Umbilical cord (tissue), 2 donors: ENCODE measurements around the gene SPAST. TPM values are rescaled to one million over a fixed set of nuclear protein-coding genes. Genes with fewer than 3 reads are reported as not detected.
"Not testable (repeated sequence)": the region's sequence is repeated elsewhere in the genome, so short reads cannot be mapped to it uniquely, and the experiment has no call there.

Experiments used
- DNase-seq: peaks from one replicate; pipeline ENCODE4 v3.0.0-alpha.2; 2015; ENCODE audit warnings: low spot score
- total RNA-seq: library from RNA; depleted of rRNA; stranded (reverse); fragments of >200 nt; gene quantifications from one replicate; pipeline ENCODE4 v1.2.3, GENCODE V29; 2014; ENCODE audit warnings: low replicate concordance; ENCODE audit not compliant: insufficient read depth

SPAST gene, protein sequence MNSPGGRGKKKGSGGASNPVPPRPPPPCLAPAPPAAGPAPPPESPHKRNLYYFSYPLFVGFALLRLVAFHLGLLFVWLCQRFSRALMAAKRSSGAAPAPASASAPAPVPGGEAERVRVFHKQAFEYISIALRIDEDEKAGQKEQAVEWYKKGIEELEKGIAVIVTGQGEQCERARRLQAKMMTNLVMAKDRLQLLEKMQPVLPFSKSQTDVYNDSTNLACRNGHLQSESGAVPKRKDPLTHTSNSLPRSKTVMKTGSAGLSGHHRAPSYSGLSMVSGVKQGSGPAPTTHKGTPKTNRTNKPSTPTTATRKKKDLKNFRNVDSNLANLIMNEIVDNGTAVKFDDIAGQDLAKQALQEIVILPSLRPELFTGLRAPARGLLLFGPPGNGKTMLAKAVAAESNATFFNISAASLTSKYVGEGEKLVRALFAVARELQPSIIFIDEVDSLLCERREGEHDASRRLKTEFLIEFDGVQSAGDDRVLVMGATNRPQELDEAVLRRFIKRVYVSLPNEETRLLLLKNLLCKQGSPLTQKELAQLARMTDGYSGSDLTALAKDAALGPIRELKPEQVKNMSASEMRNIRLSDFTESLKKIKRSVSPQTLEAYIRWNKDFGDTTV
- 40.2 TPM for total RNA-seq

GRCh38 chr2:32063310-32064020, at the start of gene SPAST:
Gene SPAST, plus strand, starts transcription at chr2:32063556. Its CDS starts 276 bp downstream, at chr2:32063832.
- peak; percentile 98 for DNase-seq

GRCh38 chr2:32018789-32019482, 44.4 kb upstream of the SPAST start:
- DNase-seq = not testable (repeated sequence)

DNA sequence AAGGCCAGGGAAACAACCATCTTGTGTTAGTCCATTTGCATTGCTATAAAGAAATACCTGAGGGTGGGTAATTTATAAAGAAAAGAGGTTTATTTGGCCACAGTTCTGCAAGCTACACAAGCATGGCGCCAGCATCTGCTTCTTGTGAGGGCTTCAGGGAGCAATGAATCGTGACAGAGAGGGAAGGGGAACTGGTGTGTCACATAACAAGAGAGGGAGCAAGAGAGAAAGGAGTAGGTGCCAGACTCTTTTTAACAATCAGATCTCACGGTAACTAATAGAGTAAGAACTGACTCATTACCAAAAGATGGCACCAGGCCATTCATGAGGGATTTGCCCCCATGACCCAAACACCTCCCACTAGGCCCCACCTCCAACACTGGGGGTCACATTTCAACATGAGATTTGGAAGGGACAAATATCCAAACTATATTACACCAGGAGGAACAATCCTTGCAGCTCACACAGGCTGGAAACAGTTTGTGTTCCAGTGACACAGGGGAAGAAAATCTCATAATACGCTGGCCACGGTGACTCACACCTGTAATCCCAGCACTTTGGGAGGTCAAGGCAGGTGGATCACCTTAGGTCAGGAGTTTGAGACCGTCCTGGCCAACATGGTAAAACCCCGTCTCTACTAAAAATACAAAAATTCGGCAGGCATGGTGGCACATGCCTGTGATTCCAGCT, 29.0 kb upstream of the SPAST start:
- DNase-seq = not testable (repeated sequence)

- DNase-seq = peak; percentile 96
These were observed 23.7 kb upstream of the SPAST start, which contains the start of gene DPY30 for GRCh38 chr2:32039447-32040219. Gene DPY30, minus strand, starts transcription at chr2:32039805. Its CDS starts 349 bp downstream, at chr2:32039456.

DNA sequence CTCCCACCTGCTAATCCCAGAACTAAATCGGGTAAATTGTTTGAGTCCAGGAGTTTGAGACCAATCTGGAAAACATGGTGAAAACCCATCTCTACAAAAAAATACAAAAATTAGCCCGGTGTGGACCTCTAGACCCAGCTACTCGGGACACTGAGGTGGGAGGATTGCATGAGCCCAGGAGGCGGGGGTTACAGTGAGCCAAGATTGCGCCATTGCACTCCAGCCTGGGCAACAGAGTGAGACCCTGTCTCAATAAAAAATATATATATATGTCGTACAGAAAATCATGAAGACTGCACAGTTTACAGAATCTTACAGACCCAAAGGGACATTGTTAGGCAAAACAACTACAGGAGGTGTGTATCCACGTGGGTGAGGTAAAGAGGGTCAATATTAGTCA, 19.8 kb upstream of the SPAST start:
- no peak for DNase-seq

DNA sequence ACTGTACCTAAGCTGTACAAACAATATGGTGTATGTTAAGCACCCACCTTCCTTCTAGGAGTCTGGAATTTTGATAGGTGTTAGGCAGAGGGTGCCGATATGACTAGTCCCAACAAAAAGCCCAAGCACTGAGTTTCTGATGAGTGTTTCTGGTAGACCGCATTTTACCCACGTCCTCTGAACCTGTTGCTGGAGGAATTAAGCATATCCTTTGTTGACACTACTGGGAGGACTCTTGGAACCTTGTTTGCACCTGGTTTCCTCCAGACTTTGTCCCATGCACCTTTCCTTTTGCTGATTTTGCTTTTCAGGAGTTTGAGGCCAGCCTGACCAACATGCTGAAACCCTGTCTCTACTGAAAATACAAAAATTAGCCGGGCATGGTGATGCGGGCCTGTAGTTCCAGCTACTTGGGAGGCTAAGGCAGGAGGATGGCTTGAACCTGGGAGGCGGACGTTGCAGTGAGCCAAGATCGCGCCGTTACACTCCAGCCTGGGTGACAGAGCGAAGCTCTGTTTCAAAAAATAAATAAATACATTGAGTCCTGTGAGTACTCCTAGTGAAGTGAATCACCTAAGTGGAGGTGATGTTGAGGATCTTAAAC, 11.4 kb upstream of the SPAST start:
- no peak for DNase-seq

DNA sequence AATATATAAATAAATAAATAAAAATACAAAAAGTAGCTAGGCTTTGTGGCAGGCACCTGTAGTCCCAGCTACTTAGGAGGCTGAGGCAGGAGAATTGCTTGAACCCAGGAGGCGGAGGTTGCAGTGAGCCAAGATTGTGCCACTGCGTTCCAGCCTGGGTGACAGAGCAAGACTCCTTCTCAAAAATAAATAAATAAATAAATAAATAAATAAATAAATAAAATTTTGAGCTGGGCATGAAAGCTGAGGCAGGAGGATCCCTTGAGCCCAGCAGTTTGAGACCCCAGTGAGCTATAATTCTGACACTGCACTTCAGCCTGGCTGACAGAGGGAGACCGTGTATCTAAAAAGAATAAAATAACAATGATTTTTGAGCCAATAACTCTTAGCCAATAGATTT, 8.8 kb upstream of the SPAST start:
- not testable (repeated sequence) for DNase-seq

GRCh38 chr2:32058130-32058529, 5.2 kb upstream of the SPAST start:
- no peak for DNase-seq

- DNase-seq = no peak
These were observed 3.1 kb upstream of the SPAST start for GRCh38 chr2:32060266-32060665.

GRCh38 chr2:32061430-32061829, 1.9 kb upstream of the SPAST start:
- DNase-seq = no peak

DNA sequence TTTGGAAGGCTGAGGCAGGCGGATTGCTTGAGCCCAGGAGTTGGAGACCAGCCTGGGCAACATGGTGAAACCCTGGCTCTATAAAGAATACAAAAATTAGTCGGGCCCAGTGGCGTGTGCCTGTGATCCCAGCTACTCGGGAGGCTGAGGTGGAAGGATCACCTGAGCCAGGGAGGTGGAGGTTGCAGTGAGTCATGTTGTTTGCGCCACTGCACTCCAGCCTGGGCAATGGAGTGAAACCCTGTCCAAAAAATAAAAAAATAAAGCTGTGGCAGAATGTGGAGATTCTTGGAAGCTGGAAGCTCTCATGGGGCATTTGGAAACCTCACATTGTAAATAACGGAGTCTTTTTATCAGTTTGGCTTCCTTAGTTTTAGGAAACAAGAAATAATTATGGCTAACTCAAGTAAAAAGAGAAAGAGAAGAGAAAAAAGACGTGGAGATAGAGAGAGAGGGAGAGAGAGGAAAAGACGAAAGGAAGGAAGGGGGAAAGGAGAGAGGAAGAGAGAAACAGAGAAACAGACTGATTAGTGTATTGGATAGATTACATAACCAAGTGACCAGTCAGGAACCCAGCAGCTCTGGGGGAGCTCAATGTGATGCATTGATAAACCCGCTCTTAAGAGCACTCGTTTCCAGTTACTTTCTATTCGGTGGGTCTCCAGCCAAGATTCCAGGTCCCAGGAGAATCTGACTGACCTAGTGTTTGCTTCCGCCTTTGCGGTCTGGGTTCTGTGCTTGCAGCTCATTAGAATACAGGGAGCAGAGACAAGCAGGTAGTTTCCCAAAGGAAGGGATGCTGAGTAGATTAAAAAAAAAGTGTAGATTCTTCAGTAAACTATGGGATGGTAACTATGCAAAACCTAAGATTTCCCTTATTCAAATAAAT, 1.1 kb upstream of the SPAST start:
- DNase-seq = peak; percentile 28

GRCh38 chr2:32064021-32064601, 755 bp downstream of the SPAST start:
- no peak for DNase-seq

DNA sequence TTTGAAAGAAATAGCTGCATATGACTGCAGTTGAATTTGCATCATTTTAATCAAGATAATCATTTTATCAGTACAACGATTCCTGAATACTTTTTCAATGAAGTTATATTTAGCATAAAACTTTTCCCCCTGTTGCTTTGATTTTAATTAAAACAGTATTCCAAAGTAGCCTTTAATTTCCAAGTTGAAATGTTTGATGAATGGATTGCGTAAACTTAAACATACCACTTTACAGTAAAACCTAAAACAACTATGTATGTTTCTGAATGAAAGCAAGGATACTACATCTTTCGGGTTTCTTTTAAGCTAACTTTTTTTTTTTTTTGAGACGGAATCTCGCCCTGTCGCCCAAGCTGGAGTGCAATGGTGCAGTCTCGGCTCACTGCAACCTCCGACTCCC, 1.4 kb downstream of the SPAST start:
- DNase-seq = no peak

DNA sequence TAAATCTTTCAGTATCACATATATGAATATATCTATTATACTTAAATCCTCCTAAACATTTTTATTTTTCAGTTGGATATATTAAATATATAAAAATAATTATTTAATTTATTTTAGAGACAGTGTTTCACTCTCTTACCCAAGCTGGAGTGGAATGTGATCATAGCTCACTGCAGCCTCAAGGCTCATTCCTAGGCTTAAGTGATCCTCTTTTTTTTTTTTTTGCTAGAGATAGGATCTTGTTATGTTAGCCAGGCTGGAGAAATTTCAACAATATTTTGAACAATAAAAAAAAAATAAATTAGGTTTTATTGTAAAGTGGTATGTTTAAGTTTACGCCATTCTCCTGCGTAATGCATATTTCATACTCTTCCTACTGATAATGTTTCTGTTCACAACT, 4.2 kb downstream of the SPAST start:
- DNase-seq = no peak

GRCh38 chr2:32074134-32074506, 10.8 kb downstream of the SPAST start:
- no peak for DNase-seq

DNA sequence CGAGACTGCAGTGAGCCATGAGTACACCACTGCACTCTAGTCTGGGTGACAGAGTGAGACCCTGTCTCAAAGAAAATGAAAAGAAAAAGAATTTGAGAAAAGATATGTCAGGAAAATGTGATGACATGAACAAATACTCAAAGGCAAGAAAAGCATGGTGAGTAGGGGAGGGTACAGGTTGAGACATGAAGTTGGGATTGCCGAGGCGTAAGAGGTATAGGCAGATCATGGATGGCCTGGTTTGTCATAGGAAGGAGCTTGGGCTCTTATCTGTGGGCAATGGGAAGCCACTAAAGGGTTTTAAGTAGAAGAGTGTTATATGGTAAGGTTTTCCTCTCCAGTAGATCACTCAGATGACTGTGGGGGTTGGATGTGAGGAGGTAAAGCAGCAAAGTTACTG, 32.3 kb downstream of the SPAST start:
- DNase-seq = no peak

- DNase-seq = no peak
These were observed 44.8 kb downstream of the SPAST start for GRCh38 chr2:32108111-32108510.

GRCh38 chr2:32118055-32118454, 54.7 kb downstream of the SPAST start:
- DNase-seq = no peak

DNA sequence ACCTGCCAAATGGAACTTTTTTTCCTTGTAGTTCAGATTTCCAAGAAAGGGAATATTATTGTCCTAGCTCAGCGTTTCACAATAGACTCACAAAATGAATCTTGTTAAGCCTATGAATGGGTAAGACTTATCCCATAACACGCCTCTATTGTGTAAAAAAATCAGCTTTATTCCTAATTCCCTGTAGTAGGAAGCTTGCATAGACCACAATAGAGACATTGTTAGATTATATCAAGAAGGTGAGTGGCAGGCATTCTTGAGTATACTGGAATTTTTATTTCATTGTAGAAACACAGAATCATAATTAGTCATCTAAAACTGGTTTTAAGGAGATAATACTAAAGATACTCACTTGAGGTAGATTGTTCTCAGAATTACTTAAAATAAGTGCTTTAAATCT, 55.8 kb downstream of the SPAST start:
- no peak for DNase-seq
